ENCODE measurements around the gene CHADL. TPM values are rescaled to one million over a fixed set of nuclear protein-coding genes. Genes with fewer than 3 reads are reported as not detected.

Gene CHADL
- total RNA-seq, 2 experiments from 2014 or later: 0.37 to 1.0 TPM

- H3K36me3 Mint-ChIP-seq (ENCODE audit: low read depth): peaks cover 72% of the 10 kb centered on the region
- DNase-seq (no peak), ATAC-seq (no peak)
- POLR2A ChIA-PET: no interaction called here
- CTCF ChIA-PET: no interaction called here
- no peaks in the 10 kb centered on the region for H3K9me3 Mint-ChIP-seq (ENCODE audit: insufficient read depth)
- no peaks in the 10 kb centered on the region for H3K27me3 Mint-ChIP-seq (ENCODE audit: low read depth)
- no peak overlapping the region for H3K4me3 Mint-ChIP-seq
- no peaks in the 10 kb centered on the region for H3K4me1 Mint-ChIP-seq (ENCODE audit: low read depth)
- no peak overlapping the region for H3K27ac Mint-ChIP-seq
These were observed 13.5 kb upstream of the CHADL start for GRCh38 chr22:41254230-41254629.

- Mint-ChIP-seq H3K4me1 (ENCODE audit: low read depth) (no peaks in the 10 kb centered on the region), H3K27me3 (ENCODE audit: low read depth) (no peaks in the 10 kb centered on the region), H3K9me3 (ENCODE audit: insufficient read depth) (no peaks in the 10 kb centered on the region), H3K4me3 (no peak overlapping the region), H3K36me3 (ENCODE audit: low read depth) (peaks cover 62% of the 10 kb centered on the region), H3K27ac (no peak overlapping the region)
- CTCF ChIA-PET: interaction anchor here (1.2 kb wide), 2 partner anchors 15 to 330 kb away, joined by 4 to 5 read pairs; no protein-coding TSS in a partner anchor
- POLR2A ChIA-PET: interaction anchor here (1.1 kb wide), 1 partner anchor 14 kb away, joined by 3 read pairs; no protein-coding TSS in a partner anchor
- no peak for DNase-seq
- ATAC-seq: no peak
These were observed 11.6 kb upstream of the CHADL start for GRCh38 chr22:41252365-41252764.

GRCh38 chr22:41250127-41250526 is 9.4 kb upstream of the CHADL start:
- Mint-ChIP-seq H3K4me3 (no peak overlapping the region), H3K36me3 (ENCODE audit: low read depth) (peaks cover 44% of the 10 kb centered on the region), H3K27ac (no peak overlapping the region), H3K9me3 (ENCODE audit: insufficient read depth) (no peaks in the 10 kb centered on the region), H3K27me3 (ENCODE audit: low read depth) (no peaks in the 10 kb centered on the region), H3K4me1 (ENCODE audit: low read depth) (no peaks in the 10 kb centered on the region)
- DNase-seq: no peak
- POLR2A ChIA-PET: interaction anchor here (0.5 kb wide), 1 partner anchor 155 kb away, joined by 4 read pairs; no protein-coding TSS in a partner anchor
- ATAC-seq: no peak
- CTCF ChIA-PET: interaction anchor here (2.1 kb wide), 1 partner anchor 12 kb away, joined by 6 read pairs; no protein-coding TSS in a partner anchor

- no peaks in the 10 kb centered on the region for H3K9me3 Mint-ChIP-seq (ENCODE audit: insufficient read depth)
- no peak overlapping the region for H3K4me3 Mint-ChIP-seq
- no peak for ATAC-seq
- DNase-seq: no peak
- H3K36me3 Mint-ChIP-seq (ENCODE audit: low read depth): peaks cover 44% of the 10 kb centered on the region
- H3K4me1 Mint-ChIP-seq (ENCODE audit: low read depth): no peaks in the 10 kb centered on the region
- H3K27ac Mint-ChIP-seq: no peak overlapping the region
- CTCF ChIA-PET: no interaction called here
- POLR2A ChIA-PET: no interaction called here
- no peaks in the 10 kb centered on the region for H3K27me3 Mint-ChIP-seq (ENCODE audit: low read depth)
These were observed 8.7 kb upstream of the CHADL start for GRCh38 chr22:41249442-41249841.

- Mint-ChIP-seq H3K9me3 (ENCODE audit: insufficient read depth) (no peaks in the 10 kb centered on the region), H3K36me3 (ENCODE audit: low read depth) (peaks cover 38% of the 10 kb centered on the region), H3K27ac (no peak overlapping the region), H3K27me3 (ENCODE audit: low read depth) (no peaks in the 10 kb centered on the region), H3K4me1 (ENCODE audit: low read depth) (no peaks in the 10 kb centered on the region), H3K4me3 (no peak overlapping the region)
- DNase-seq: no peak
- ChIA-PET POLR2A (no interaction called here), CTCF (no interaction called here)
- no peak for ATAC-seq
These were observed 8.0 kb upstream of the CHADL start for GRCh38 chr22:41248758-41249157.

GRCh38 chr22:41248314-41248713 is 7.6 kb upstream of the CHADL start:
- DNase-seq: no peak
- H3K36me3 Mint-ChIP-seq (ENCODE audit: low read depth): peaks cover 39% of the 10 kb centered on the region
- ChIA-PET CTCF (interaction anchor here (1.0 kb wide), 1 partner anchor 10 kb away, joined by 3 read pairs; no protein-coding TSS in a partner anchor), POLR2A (no interaction called here)
- H3K4me3 Mint-ChIP-seq: no peak overlapping the region
- ATAC-seq: no peak
- no peak overlapping the region for H3K27ac Mint-ChIP-seq
- no peaks in the 10 kb centered on the region for H3K4me1 Mint-ChIP-seq (ENCODE audit: low read depth)
- no peaks in the 10 kb centered on the region for H3K27me3 Mint-ChIP-seq (ENCODE audit: low read depth)
- no peaks in the 10 kb centered on the region for H3K9me3 Mint-ChIP-seq (ENCODE audit: insufficient read depth)

GRCh38 chr22:41247703-41248102 is 7.0 kb upstream of the CHADL start:
- Mint-ChIP-seq H3K4me3 (no peak overlapping the region), H3K27ac (no peak overlapping the region), H3K9me3 (ENCODE audit: insufficient read depth) (no peaks in the 10 kb centered on the region), H3K4me1 (ENCODE audit: low read depth) (no peaks in the 10 kb centered on the region), H3K36me3 (ENCODE audit: low read depth) (peaks cover 37% of the 10 kb centered on the region), H3K27me3 (ENCODE audit: low read depth) (no peaks in the 10 kb centered on the region)
- no peak for ATAC-seq
- ChIA-PET POLR2A (no interaction called here), CTCF (interaction anchor here (1.0 kb wide), 1 partner anchor 10 kb away, joined by 3 read pairs; no protein-coding TSS in a partner anchor)
- no peak for DNase-seq

- ATAC-seq: no peak
- CTCF ChIA-PET: interaction anchor here (2.1 kb wide), 1 partner anchor 324 kb away, joined by 6 read pairs; no protein-coding TSS in a partner anchor
- POLR2A ChIA-PET: no interaction called here
These were observed 5.3 kb upstream of the CHADL start for GRCh38 chr22:41245917-41246499.

GRCh38 chr22:41243361-41243760 is 2.6 kb upstream of the CHADL start:
- ATAC-seq (no peak), DNase-seq (no peak)
- no peak overlapping the region for H3K4me3 Mint-ChIP-seq
- peaks cover 9% of the 10 kb centered on the region for H3K36me3 Mint-ChIP-seq (ENCODE audit: low read depth)
- no peaks in the 10 kb centered on the region for H3K27me3 Mint-ChIP-seq (ENCODE audit: low read depth)
- ChIA-PET POLR2A (interaction anchor here (0.9 kb wide), 1 partner anchor 120 kb away, joined by 4 read pairs; no protein-coding TSS in a partner anchor), CTCF (no interaction called here)
- peaks cover 2% of the 10 kb centered on the region for H3K4me1 Mint-ChIP-seq (ENCODE audit: low read depth)
- no peak overlapping the region for H3K27ac Mint-ChIP-seq
- H3K9me3 Mint-ChIP-seq (ENCODE audit: insufficient read depth): no peaks in the 10 kb centered on the region

More at GRCh38 chr22:41245917-41246499, 5.3 kb upstream of the CHADL start:
- no peaks in the 10 kb centered on the region for H3K9me3 Mint-ChIP-seq (ENCODE audit: insufficient read depth)
- no peak overlapping the region for H3K4me3 Mint-ChIP-seq
- no peaks in the 10 kb centered on the region for H3K4me1 Mint-ChIP-seq (ENCODE audit: low read depth)
- H3K27ac Mint-ChIP-seq: no peak overlapping the region
- no peak for DNase-seq
- H3K27me3 Mint-ChIP-seq (ENCODE audit: low read depth): no peaks in the 10 kb centered on the region
- peaks cover 25% of the 10 kb centered on the region for H3K36me3 Mint-ChIP-seq (ENCODE audit: low read depth)

- POLR2A ChIA-PET: interaction anchor here (1.4 kb wide), 1 partner anchor 291 kb away, joined by 3 read pairs; no protein-coding TSS in a partner anchor
- H3K9me3 Mint-ChIP-seq (ENCODE audit: insufficient read depth): no peaks in the 10 kb centered on the region
- DNase-seq (no peak), ATAC-seq (no peak)
- H3K4me1 Mint-ChIP-seq (ENCODE audit: low read depth): peaks cover 2% of the 10 kb centered on the region
- H3K27me3 Mint-ChIP-seq (ENCODE audit: low read depth): no peaks in the 10 kb centered on the region
- peaks cover 6% of the 10 kb centered on the region for H3K36me3 Mint-ChIP-seq (ENCODE audit: low read depth)
- CTCF ChIA-PET: no interaction called here
- no peak overlapping the region for H3K4me3 Mint-ChIP-seq
- no peak overlapping the region for H3K27ac Mint-ChIP-seq
These were observed 1.8 kb upstream of the CHADL start for GRCh38 chr22:41242396-41243117.

GRCh38 chr22:41241133-41241676 is 474 bp upstream of the CHADL start:
- POLR2A ChIA-PET: no interaction called here
- Mint-ChIP-seq H3K27ac (no peak overlapping the region), H3K4me3 (no peak overlapping the region), H3K27me3 (ENCODE audit: low read depth) (no peaks in the 10 kb centered on the region), H3K4me1 (ENCODE audit: low read depth) (peaks cover 6% of the 10 kb centered on the region), H3K36me3 (ENCODE audit: low read depth) (peaks cover 4% of the 10 kb centered on the region), H3K9me3 (ENCODE audit: insufficient read depth) (no peaks in the 10 kb centered on the region)
- CTCF ChIA-PET: no interaction called here
- ATAC-seq (no peak), DNase-seq (no peak)
